ENCODE results near the gene PNCK. TPM values are rescaled to one million over a fixed set of nuclear protein-coding genes. Genes with fewer than 3 reads are reported as not detected.

The PNCK gene
- total RNA-seq, 2 donors from 2014 or later, result 8.5 to 50.6 TPM

DNA sequence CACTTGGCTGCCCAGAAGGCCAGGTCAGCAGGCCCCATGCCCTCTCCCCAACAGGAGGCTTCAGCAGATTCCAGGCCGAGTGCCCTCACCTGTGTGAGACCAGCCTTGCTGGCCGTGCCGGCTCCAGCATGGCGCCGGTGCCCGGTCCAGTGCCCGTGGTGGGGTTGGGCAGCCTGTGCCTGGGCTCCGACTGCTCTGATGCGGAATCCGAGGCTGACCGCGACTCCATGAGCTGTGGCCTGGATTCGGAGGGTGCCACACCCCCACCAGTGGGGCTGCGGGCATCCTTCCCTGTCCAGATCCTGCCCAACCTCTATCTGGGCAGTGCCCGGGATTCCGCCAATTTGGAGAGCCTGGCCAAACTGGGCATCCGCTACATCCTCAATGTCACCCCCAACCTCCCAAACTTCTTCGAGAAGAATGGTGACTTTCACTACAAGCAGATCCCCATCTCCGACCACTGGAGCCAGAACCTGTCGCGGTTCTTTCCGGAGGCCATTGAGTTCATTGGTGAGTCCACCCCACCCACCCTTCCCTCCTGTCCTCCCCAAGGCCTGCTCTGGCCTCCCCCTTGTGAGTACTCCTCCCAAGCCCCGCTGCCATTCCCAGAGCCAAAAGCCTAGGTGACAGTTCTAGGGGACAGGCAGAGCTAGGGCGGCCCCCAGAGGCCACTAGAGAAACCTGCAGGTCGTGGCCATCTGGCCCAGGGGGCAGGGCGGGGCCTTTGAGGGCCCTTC, 24.3 kb downstream of the PNCK start:
- Histone ChIP-seq H3K4me1 (replicated peaks) (no peaks in the 10 kb centered on the region), H3K9me3 (no peaks in the 10 kb centered on the region), H3K4me3 (no peak overlapping the region), H3K27me3 (replicated peaks; ENCODE audit: insufficient read depth) (no peaks in the 10 kb centered on the region), H3K27ac (no peak overlapping the region), H3K36me3 (no peaks in the 10 kb centered on the region)
- no peak for TF ChIP-seq POLR2AphosphoS5 (IDR thresholded peaks at IDR 0.05)
- TF ChIP-seq, protein P1, sequence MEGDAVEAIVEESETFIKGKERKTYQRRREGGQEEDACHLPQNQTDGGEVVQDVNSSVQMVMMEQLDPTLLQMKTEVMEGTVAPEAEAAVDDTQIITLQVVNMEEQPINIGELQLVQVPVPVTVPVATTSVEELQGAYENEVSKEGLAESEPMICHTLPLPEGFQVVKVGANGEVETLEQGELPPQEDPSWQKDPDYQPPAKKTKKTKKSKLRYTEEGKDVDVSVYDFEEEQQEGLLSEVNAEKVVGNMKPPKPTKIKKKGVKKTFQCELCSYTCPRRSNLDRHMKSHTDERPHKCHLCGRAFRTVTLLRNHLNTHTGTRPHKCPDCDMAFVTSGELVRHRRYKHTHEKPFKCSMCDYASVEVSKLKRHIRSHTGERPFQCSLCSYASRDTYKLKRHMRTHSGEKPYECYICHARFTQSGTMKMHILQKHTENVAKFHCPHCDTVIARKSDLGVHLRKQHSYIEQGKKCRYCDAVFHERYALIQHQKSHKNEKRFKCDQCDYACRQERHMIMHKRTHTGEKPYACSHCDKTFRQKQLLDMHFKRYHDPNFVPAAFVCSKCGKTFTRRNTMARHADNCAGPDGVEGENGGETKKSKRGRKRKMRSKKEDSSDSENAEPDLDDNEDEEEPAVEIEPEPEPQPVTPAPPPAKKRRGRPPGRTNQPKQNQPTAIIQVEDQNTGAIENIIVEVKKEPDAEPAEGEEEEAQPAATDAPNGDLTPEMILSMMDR (IDR thresholded peaks at IDR 0.05), result no peak
- no peak for TF ChIP-seq POLR2A (IDR thresholded peaks at IDR 0.05)
- DNase-seq (ENCODE audit: low spot score), result no peak
- 90% methylated on average over 8 of the region's 26 CpGs for WGBS
- intact Hi-C loops (cut with DNase I), result no loop called here

DNA sequence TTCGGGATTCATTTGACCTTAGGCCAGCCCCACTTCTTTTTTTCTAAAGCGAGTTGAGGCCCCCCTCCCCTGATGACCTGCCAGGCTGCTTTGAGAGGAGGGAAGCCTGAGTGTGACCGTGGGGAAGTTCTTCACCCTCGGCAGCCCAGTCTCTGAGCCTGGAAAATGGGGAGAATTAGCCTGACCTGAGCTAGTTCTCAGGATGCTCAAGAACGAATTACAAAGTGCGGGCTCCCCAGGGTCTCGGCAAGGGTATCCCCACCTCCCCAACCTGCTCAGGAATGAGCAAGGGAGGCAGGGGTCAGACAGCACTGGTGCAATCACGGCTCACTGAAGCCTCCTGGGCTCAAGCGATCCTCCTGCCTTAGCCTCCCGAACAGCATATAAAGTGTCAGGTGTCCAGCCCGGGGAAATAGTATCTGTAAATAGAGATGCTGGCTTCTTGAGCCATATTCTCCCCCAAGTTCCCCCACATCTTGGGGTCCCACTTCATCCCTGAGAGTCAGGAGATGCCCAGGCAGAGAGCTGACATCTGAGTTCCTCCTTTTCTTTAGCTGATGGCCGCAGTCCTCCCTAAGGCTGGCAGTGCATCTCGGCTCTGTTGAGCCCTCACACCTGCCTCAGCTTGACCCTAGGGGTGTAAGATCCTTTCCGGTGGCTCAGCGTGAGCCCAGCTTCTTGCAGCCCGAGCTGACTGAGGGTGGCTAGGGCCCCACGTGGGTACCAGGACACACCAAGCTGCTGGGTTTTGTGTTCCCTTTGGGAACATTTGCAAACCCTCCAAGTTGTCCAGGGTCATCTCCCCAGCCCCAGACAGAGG, 25.0 kb downstream of the PNCK start:
- H3K27me3 ChIP-seq (replicated peaks; ENCODE audit: insufficient read depth), result no peaks in the 10 kb centered on the region
- no peaks in the 10 kb centered on the region for H3K4me1 ChIP-seq (replicated peaks)
- intact Hi-C loops (cut with DNase I), result no loop called here
- no peak overlapping the region for H3K27ac ChIP-seq
- H3K36me3 ChIP-seq, result no peaks in the 10 kb centered on the region
- no peaks in the 10 kb centered on the region for H3K9me3 ChIP-seq
- WGBS, result 86% methylated on average over 11 of the region's 17 CpGs
- no peak overlapping the region for H3K4me3 ChIP-seq
- TF ChIP-seq, protein P1 (IDR thresholded peaks at IDR 0.05), result no peak
- no peak for TF ChIP-seq POLR2AphosphoS5 (IDR thresholded peaks at IDR 0.05)
- TF ChIP-seq POLR2A (IDR thresholded peaks at IDR 0.05), result no peak
- no peak for DNase-seq (ENCODE audit: low spot score)

DNA sequence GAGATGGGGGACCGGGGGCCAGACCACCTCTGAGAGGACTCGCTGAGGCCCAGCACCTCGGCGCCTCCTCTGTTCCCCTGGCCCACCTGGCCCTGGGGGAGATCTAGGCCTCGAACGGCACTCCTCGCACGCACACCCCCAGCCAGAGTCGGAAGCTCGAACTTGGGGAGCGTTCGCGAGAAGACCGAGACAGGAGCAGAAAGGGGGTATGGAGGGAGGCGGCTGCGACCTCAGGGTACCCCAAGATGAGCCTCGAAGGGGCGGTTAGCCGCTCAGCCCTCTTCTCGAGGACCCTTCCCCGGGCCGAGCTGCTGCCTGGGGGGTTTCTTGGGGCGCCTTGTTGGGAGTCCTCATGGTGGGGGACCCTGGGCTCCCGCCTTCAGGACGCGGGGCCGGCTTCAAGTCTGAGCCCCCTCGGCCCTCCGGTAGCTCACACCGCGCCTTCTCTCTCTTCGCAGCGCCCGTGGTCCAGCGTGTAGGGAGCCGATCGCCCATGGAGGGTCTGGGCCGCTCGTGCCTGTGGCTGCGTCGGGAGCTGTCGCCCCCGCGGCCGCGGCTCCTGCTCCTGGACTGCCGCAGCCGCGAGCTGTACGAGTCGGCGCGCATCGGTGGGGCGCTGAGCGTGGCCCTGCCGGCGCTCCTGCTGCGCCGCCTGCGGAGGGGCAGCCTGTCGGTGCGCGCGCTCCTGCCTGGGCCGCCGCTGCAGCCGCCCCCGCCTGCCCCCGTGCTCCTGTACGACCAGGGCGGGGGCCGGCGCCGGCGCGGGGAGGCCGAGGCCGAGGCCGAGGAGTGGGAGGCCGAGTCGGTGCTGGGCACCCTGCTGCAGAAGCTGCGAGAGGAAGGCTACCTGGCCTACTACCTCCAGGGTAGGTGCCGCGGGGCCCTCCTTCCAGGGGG, 25.9 kb downstream of the PNCK start:
- Histone ChIP-seq H3K27me3 (replicated peaks; ENCODE audit: insufficient read depth) (no peaks in the 10 kb centered on the region), H3K9me3 (no peaks in the 10 kb centered on the region), H3K4me1 (replicated peaks) (no peaks in the 10 kb centered on the region), H3K36me3 (no peaks in the 10 kb centered on the region), H3K4me3 (no peak overlapping the region), H3K27ac (no peak overlapping the region)
- no peak for TF ChIP-seq POLR2A (IDR thresholded peaks at IDR 0.05)
- no peak for TF ChIP-seq POLR2AphosphoS5 (IDR thresholded peaks at IDR 0.05)
- TF ChIP-seq, protein P1 (IDR thresholded peaks at IDR 0.05), result no peak
- WGBS, result 19% methylated on average over 8 of the region's 85 CpGs
- intact Hi-C loops (cut with DNase I), result no loop called here
- no peak for DNase-seq (ENCODE audit: low spot score)

DNA sequence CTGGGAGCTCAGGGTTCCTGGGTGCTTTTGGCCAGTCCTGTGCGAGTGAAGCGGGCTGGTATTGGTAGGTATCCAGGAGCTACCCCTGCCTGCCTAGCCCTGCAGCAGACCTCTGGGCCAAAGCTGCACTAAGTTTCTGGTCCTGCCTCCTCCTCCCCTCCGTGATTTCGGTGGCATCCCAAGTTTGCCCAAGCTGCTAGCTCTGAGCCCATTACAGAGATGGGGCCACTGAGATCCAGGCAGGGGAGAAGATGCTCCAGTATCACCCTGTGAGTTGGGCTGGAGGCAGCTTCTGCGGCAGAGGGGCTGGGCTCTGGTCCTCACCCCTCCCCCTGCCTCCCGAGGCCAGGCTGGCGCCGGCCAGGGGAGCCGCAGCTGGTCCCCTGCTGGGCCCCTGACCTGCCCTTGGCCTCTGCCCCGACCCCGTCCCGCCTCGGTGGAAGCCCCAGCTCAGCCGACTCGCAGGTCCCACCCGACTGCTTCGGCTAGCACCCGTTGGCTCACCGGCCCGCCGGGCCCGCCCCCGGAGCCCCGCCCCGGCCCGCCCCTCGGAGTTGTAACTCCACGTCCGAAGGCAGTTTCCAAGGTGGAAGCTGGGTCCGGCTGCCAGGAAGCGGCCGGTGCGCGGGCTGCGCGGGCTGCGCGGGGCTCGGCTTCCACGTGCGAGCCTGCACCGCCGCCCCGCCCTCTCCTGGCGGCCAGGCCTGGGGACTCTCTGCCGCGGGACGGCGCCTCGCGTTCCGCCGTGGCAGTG, 26.8 kb downstream of the PNCK start, which contains the start of gene DUSP9:
Gene DUSP9, plus strand, starts transcription at position 584 of the 754 bp plus-strand sequence. CDS start 751 bp downstream, outside the sequence.
- no peak within 1 kb of the TSS for H3K4me3 ChIP-seq
- no peak within 1 kb of the TSS for H3K27ac ChIP-seq
- intact Hi-C loops (cut with DNase I), result no loop called here
- WGBS, result 47% methylated on average over 3 of the region's 53 CpGs
- TF ChIP-seq, protein P1 (IDR thresholded peaks at IDR 0.05), result no peak
- TF ChIP-seq POLR2AphosphoS5 (IDR thresholded peaks at IDR 0.05) (no peak), POLR2A (IDR thresholded peaks at IDR 0.05) (no peak)
- no peaks in the 10 kb centered on the region for H3K4me1 ChIP-seq (replicated peaks)
- H3K9me3 ChIP-seq, result no peaks in the 10 kb centered on the region
- no peak for DNase-seq (ENCODE audit: low spot score)
- no peaks in the 10 kb centered on the region for H3K36me3 ChIP-seq
- H3K27me3 ChIP-seq (replicated peaks; ENCODE audit: insufficient read depth), result no peaks in the 10 kb centered on the region

All from prostate gland (tissue), 2 donors.